OCI-LY1 (cell line): Measurements from ENCODE around the gene RIN1.

Source experiments
- CTCF ChIP-seq: fragments of 200-600 bp; sonication (generic), shearing (Covaris generic); IDR thresholded peaks from 2 replicates; pipeline ENCODE4 v1.5.1; 2017; ENCODE audit warnings: mild to moderate bottlenecking, antibody characterized with exemption, low read length, moderate library complexity, mixed read lengths
- EZH2 ChIP-seq: fragments of 200-600 bp; sonication (generic), shearing (Covaris generic); IDR thresholded peaks from 2 replicates; pipeline ENCODE4 v1.8.0; 2017; ENCODE audit warnings: borderline replicate concordance, mixed run types, mild to moderate bottlenecking, antibody characterized with exemption, low read length, moderate library complexity, mixed read lengths

- TF ChIP-seq CTCF: no peak
- TF ChIP-seq EZH2: no peak
Observed at GRCh38 chr11:66328031-66328301, 8.3 kb downstream of the RIN1 start.
